Mesendoderm (in vitro differentiated cells): Measurements from ENCODE around the gene MCF2L2.

Experiments used
- DNase-seq: peaks from one replicate; pipeline ENCODE4 v3.0.0; 2013
- H2AK5ac ChIP-seq: 2 replicates; pipeline ENCODE4 v1.6.1; 2013; ENCODE audit warnings: low read length, inconsistent platforms
- H2BK120ac ChIP-seq: 2 replicates; pipeline ENCODE4 v1.6.1; 2013; ENCODE audit warnings: low read depth, mild to moderate bottlenecking, low read length, moderate library complexity, mixed read lengths
- H2BK15ac ChIP-seq: replicated peaks from 2 replicates; pipeline ENCODE4 v1.6.1; 2013; ENCODE audit warnings: low read depth, mild to moderate bottlenecking, moderate library complexity
- H2BK5ac ChIP-seq: 2 replicates; pipeline ENCODE4 v1.6.1; 2013; ENCODE audit warnings: low read length, inconsistent platforms
- H3K18ac ChIP-seq: 2 replicates; pipeline ENCODE4 v1.6.1; 2013; ENCODE audit warnings: mild to moderate bottlenecking, low read length, mixed read lengths
- H3K23ac ChIP-seq: one replicate; pipeline ENCODE4 v1.6.1; 2013; ENCODE audit warnings: low read length
- H3K27ac ChIP-seq: 2 replicates; pipeline ENCODE4 v1.5.1; 2013; ENCODE audit warnings: low read depth, mild to moderate bottlenecking, inconsistent platforms, low read length, moderate library complexity
- H3K27me3 ChIP-seq: 2 replicates; pipeline ENCODE4 v1.6.1; 2013; ENCODE audit warnings: low read length, control low read depth, mild to moderate bottlenecking, inconsistent platforms; ENCODE audit not compliant: insufficient read depth, poor library complexity
- H3K36me3 ChIP-seq: 2 replicates; pipeline ENCODE4 v1.6.1; 2013; ENCODE audit warnings: low read length, inconsistent platforms; ENCODE audit not compliant: control insufficient read depth, insufficient read depth
- H3K4ac ChIP-seq: one replicate; pipeline ENCODE4 v1.6.1; 2013; ENCODE audit warnings: low read depth, mild to moderate bottlenecking, low read length, moderate library complexity
- H3K4me1 ChIP-seq: 2 replicates; pipeline ENCODE4 v1.6.1; 2013; ENCODE audit warnings: low read depth, low read length, inconsistent platforms; ENCODE audit not compliant: control insufficient read depth
- H3K4me2 ChIP-seq: 2 replicates; pipeline ENCODE4 v1.6.1; 2013; ENCODE audit warnings: low read length
- H3K4me3 ChIP-seq: 2 replicates; pipeline ENCODE4 v1.5.1; 2013; ENCODE audit warnings: mild to moderate bottlenecking, low read length
- H3K56ac ChIP-seq: one replicate; pipeline ENCODE4 v1.6.1; 2013; ENCODE audit warnings: low read length
- H3K79me1 ChIP-seq: 2 replicates; pipeline ENCODE4 v1.6.1; 2013; ENCODE audit warnings: low read length, inconsistent platforms
- H3K79me2 ChIP-seq: 2 replicates; pipeline ENCODE4 v1.6.1; 2013; ENCODE audit warnings: mild to moderate bottlenecking, low read length; ENCODE audit not compliant: control insufficient read depth, insufficient read depth
- H3K9ac ChIP-seq: 2 replicates; pipeline ENCODE4 v1.6.1; 2013; ENCODE audit warnings: low read length, inconsistent platforms
- H4K5ac ChIP-seq: one replicate; pipeline ENCODE4 v1.6.1; 2013; ENCODE audit warnings: low read length
- H4K8ac ChIP-seq: one replicate; pipeline ENCODE4 v1.6.1; 2013; ENCODE audit warnings: low read depth, mild to moderate bottlenecking, control low read depth, low read length, moderate library complexity
- WGBS: extraction: QIAGEN DNeasy Blood & Tissue Kit; methylation state at CpG from one replicate; pipeline ENCODE4 v1.1.7; 2013; ENCODE audit warnings: low lambda C conversion rate, missing lambda C conversion rate; ENCODE audit not compliant: insufficient coverage; ENCODE audit errors: extremely low coverage; 5-methylcytosine and 5-hydroxymethylcytosine counted together

Gene MCF2L2

GRCh38 chr3:183265834-183266417 is 162.5 kb downstream of the MCF2L2 start:
- no peak overlapping the region for H3K27ac ChIP-seq
- no peak overlapping the region for H3K4ac ChIP-seq
- no peaks in the 10 kb centered on the region for H3K36me3 ChIP-seq
- H3K9ac ChIP-seq, result peak overlapping the region; percentile 29
- H3K23ac ChIP-seq, result no peak overlapping the region
- H3K18ac ChIP-seq, result no peak overlapping the region
- no peak overlapping the region for H2AK5ac ChIP-seq
- no peak overlapping the region for H3K4me2 ChIP-seq
- peak overlapping the region; percentile 42 for H3K56ac ChIP-seq
- no peak overlapping the region for H2BK5ac ChIP-seq
- no peak overlapping the region for H2BK120ac ChIP-seq
- H3K4me3 ChIP-seq, result no peak overlapping the region
- no peak for DNase-seq
- no peak overlapping the region for H2BK15ac ChIP-seq
- WGBS, result no CpG with 5 or more reads among the region's 5 CpGs
- no peak overlapping the region for H4K8ac ChIP-seq
- no peak overlapping the region for H4K5ac ChIP-seq
- H3K4me1 ChIP-seq, result peaks cover 37% of the 10 kb centered on the region
- no peaks in the 10 kb centered on the region for H3K27me3 ChIP-seq
- H3K79me1 ChIP-seq, result peaks cover 15% of the 10 kb centered on the region
- no peaks in the 10 kb centered on the region for H3K79me2 ChIP-seq

- H3K4me2 ChIP-seq, result peak overlapping the region; percentile 4
- no CpG with 5 or more reads among the region's 15 CpGs for WGBS
These were observed 163.2 kb downstream of the MCF2L2 start for GRCh38 chr3:183265157-183265642.

GRCh38 chr3:183264268-183264667 is 164.2 kb downstream of the MCF2L2 start:
- Histone ChIP-seq H3K79me2 (no peaks in the 10 kb centered on the region), H2BK15ac (no peak overlapping the region), H3K4me3 (no peak overlapping the region), H3K18ac (no peak overlapping the region), H4K8ac (no peak overlapping the region), H3K27ac (peak overlapping the region; percentile 60), H3K4ac (no peak overlapping the region), H3K9ac (no peak overlapping the region), H2BK5ac (no peak overlapping the region), H3K56ac (no peak overlapping the region), H3K27me3 (no peaks in the 10 kb centered on the region), H3K4me2 (no peak overlapping the region), H2AK5ac (no peak overlapping the region), H3K23ac (no peak overlapping the region), H2BK120ac (no peak overlapping the region), H4K5ac (no peak overlapping the region), H3K79me1 (peaks cover 14% of the 10 kb centered on the region), H3K36me3 (no peaks in the 10 kb centered on the region), H3K4me1 (peaks cover 37% of the 10 kb centered on the region)
- no CpG with 5 or more reads among the region's 5 CpGs for WGBS
- peak; percentile 64 for DNase-seq

More at GRCh38 chr3:183265157-183265642, 163.2 kb downstream of the MCF2L2 start:
- H3K56ac ChIP-seq, result peak overlapping the region; percentile 71
- no peak overlapping the region for H2AK5ac ChIP-seq
- H2BK120ac ChIP-seq, result no peak overlapping the region
- no peak overlapping the region for H4K8ac ChIP-seq
- H2BK5ac ChIP-seq, result no peak overlapping the region
- no peak overlapping the region for H3K4ac ChIP-seq
- DNase-seq, result peak; percentile 81
- no peak overlapping the region for H3K4me3 ChIP-seq
- peak overlapping the region; percentile 10 for H3K27ac ChIP-seq
- peak overlapping the region; percentile 22 for H3K9ac ChIP-seq
- H3K27me3 ChIP-seq, result no peaks in the 10 kb centered on the region
- no peak overlapping the region for H2BK15ac ChIP-seq
- peaks cover 14% of the 10 kb centered on the region for H3K79me1 ChIP-seq
- H3K18ac ChIP-seq, result peak overlapping the region; percentile 7
- no peaks in the 10 kb centered on the region for H3K79me2 ChIP-seq
- H3K23ac ChIP-seq, result no peak overlapping the region
- H3K4me1 ChIP-seq, result peaks cover 37% of the 10 kb centered on the region
- no peak overlapping the region for H4K5ac ChIP-seq
- no peaks in the 10 kb centered on the region for H3K36me3 ChIP-seq

GRCh38 chr3:183262875-183263378 is 165.5 kb downstream of the MCF2L2 start:
- Histone ChIP-seq H2BK5ac (no peak overlapping the region), H3K18ac (no peak overlapping the region), H3K27ac (peak overlapping the region; percentile 31), H4K8ac (no peak overlapping the region), H3K27me3 (no peaks in the 10 kb centered on the region), H3K4me2 (no peak overlapping the region), H4K5ac (no peak overlapping the region), H2BK120ac (no peak overlapping the region), H3K4ac (no peak overlapping the region), H3K4me1 (peaks cover 32% of the 10 kb centered on the region), H3K4me3 (no peak overlapping the region), H2AK5ac (no peak overlapping the region), H3K56ac (peak overlapping the region; percentile 34), H3K9ac (no peak overlapping the region), H3K79me1 (peaks cover 14% of the 10 kb centered on the region), H2BK15ac (no peak overlapping the region), H3K36me3 (no peaks in the 10 kb centered on the region), H3K79me2 (no peaks in the 10 kb centered on the region), H3K23ac (no peak overlapping the region)
- no CpG with 5 or more reads among the region's 3 CpGs for WGBS
- no peak for DNase-seq

GRCh38 chr3:183261151-183261724 is 167.2 kb downstream of the MCF2L2 start:
- H2BK15ac ChIP-seq, result no peak overlapping the region
- H3K36me3 ChIP-seq, result no peaks in the 10 kb centered on the region
- no peak for DNase-seq
- no peak overlapping the region for H3K4me2 ChIP-seq
- H3K18ac ChIP-seq, result no peak overlapping the region
- no peak overlapping the region for H3K9ac ChIP-seq
- no peak overlapping the region for H2BK5ac ChIP-seq
- no peak overlapping the region for H4K5ac ChIP-seq
- H3K56ac ChIP-seq, result no peak overlapping the region
- H3K79me1 ChIP-seq, result peaks cover 7% of the 10 kb centered on the region
- no peak overlapping the region for H2BK120ac ChIP-seq
- H3K4me3 ChIP-seq, result no peak overlapping the region
- no peaks in the 10 kb centered on the region for H3K27me3 ChIP-seq
- WGBS, result no CpG with 5 or more reads among the region's 5 CpGs
- H3K23ac ChIP-seq, result no peak overlapping the region
- no peak overlapping the region for H3K4ac ChIP-seq
- H2AK5ac ChIP-seq, result no peak overlapping the region
- H3K4me1 ChIP-seq, result peaks cover 25% of the 10 kb centered on the region
- no peak overlapping the region for H3K27ac ChIP-seq
- no peak overlapping the region for H4K8ac ChIP-seq
- no peaks in the 10 kb centered on the region for H3K79me2 ChIP-seq
